NCI-H345 (cell line): ENCODE measurements around the gene CD274.
"Not testable (repeated sequence)": the region's sequence is repeated elsewhere in the genome, so short reads cannot be mapped to it uniquely, and the experiment has no call there.

Source experiments
- DNase-seq: peaks from one replicate; lab custom pipeline; 2025; lab: John Stamatoyannopoulos, UW

The CD274 gene

DNA sequence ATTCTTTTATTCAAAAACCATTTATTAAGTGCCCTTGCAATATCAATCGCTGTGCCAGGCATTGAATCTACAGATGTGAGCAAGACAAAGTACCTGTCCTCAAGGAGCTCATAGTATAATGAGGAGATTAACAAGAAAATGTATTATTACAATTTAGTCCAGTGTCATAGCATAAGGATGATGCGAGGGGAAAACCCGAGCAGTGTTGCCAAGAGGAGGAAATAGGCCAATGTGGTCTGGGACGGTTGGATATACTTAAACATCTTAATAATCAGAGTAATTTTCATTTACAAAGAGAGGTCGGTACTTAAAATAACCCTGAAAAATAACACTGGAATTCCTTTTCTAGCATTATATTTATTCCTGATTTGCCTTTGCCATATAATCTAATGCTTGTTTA is 18.5 kb downstream of the CD274 start:
- no peak for DNase-seq

DNA sequence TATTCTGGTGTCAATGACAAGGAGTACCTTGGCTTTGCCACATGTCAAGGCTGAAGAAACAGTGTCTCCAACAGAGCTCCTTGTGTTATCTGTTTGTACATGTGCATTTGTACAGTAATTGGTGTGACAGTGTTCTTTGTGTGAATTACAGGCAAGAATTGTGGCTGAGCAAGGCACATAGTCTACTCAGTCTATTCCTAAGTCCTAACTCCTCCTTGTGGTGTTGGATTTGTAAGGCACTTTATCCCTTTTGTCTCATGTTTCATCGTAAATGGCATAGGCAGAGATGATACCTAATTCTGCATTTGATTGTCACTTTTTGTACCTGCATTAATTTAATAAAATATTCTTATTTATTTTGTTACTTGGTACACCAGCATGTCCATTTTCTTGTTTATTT is 19.8 kb downstream of the CD274 start:
- no peak for DNase-seq

DNA sequence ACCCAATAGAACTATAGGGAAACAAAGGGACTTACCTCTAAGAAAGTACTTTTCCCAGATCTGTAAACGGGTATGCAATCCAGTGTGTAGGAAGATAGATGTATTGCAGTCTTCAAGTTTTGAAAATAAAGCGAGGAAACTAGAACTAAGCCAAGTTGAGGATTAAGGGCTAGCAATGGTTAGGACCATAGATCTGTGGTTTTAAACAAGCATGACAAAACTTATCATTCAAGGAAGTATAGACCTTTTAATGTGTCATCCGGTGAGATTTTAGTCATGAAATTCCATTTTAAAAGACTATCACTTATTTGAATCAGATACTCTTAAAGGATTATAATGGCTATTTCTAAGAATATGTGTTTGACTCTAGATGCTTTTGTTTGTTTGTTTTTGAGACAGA is 20.5 kb downstream of the CD274 start:
- DNase-seq, result no peak

DNA sequence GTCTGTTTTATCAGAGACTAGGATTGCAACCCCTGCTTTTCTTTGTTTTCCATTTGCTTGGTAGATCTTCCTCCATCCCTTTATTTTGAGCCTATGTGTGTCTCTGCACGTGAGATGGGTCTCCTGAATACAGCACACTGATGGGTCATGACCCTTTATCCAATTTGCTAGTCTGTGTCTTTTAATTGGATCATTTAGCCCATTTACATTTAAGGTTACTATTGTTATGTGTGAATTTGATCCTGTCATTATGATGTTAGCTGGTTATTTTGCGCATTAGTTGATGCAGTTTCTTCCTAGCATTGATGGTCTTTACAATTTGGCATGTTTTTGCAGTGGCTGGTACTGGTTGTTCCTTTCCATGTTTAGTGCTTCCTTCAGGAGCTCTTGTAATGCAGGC is 25.3 kb downstream of the CD274 start:
- not testable (repeated sequence) for DNase-seq

DNA sequence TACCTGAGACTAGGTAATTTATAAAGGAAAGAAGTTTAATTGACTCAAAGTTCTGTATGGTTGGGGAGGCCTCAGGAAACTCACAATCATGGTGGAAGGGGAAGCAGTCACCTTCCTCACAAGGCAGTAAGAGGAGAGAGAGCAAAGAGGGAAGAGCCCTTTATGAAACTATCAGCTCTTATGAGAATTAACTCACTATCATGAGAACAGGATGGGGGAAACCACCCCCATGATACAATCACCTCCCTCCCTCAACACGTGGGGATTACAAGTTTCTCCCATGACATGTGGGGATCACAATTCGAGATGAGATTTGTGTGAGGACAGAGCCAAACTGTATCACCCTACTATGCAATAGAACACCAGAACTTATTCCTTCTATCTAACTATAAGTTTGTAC is 27.9 kb downstream of the CD274 start:
- DNase-seq, result no peak

DNA sequence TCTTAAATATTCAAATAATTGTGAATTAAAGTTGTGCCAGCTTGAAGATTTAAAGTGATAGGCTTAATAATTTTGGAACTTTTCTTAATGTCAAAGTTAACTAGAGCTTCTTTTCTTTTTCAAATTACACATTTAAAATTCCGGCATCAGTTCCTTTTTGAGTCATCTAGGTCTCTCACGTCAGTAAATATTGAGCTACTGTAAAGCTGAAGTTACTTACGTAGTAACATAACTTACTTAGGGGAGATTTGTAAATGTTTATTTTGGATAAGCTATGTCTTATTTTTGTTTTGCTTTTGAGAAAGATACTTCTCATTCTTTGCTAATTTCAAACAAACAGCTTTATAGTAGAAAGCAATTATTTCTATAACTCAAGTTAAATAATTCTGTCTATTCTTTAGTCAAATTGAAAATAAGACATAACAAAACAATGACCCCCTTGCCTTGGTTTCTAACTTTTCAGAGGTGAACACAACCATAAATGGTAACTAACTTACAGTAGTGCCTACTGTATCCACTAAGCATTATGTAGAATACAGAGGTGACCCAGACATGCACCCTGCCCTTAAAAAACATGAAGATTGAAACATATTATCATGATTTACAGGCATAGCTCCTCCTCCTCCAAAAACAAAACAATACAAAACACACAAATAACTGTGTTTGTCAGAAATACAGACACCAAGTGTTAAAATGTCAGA is 29.8 kb downstream of the CD274 start:
- DNase-seq, result no peak

DNA sequence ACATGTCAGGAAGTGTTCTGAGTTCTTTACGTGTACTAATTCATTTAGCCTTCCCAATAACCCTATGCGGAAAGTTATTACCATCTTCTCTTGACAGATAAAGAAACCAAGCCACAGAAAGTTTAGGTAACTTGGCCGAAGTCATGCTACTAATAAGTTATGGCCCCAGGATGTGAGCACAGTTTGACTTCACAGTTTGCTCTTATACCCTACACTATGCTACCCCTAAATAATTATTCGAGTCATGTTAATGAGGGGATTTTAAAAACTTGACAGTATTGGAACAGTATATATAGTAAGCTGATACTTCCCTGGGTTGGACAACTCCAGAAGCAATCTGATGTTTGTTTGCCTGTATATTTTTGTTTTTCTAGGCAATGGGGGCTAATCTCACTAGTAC is 30.6 kb downstream of the CD274 start:
- DNase-seq, result no peak

DNA sequence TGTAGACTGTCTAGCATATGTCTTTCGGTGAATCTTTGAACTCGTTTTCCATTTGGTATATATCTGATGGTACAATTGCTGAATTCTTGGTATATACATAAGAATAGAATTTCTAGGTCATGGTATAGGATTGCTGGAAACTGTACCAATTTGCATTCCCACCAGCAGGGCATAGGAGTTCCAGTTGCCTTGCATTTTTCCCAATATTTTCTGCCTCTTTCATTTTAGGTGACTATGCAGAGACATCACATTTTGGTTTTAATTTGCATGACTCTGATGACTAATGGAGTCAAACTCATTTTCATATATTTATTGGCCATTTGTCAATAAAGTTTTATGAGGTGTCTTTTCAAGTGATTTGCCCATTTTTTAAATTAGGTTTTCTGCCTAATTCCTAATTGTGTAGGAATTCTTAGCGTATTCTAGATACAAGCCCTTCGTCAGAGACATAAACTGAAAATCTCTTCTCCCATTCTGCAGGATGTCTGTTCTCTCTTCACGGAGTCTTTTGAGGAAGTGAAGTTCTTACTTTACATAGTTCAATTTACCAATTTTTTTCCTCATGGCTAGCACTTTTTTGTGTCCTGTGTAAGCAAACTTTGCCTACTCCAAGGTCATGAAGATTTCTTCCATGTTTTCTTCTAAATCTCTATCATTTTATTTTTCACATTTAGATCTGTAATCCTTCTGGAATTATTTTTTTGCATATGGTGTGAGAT is 31.1 kb downstream of the CD274 start:
- DNase-seq, result no peak

DNA sequence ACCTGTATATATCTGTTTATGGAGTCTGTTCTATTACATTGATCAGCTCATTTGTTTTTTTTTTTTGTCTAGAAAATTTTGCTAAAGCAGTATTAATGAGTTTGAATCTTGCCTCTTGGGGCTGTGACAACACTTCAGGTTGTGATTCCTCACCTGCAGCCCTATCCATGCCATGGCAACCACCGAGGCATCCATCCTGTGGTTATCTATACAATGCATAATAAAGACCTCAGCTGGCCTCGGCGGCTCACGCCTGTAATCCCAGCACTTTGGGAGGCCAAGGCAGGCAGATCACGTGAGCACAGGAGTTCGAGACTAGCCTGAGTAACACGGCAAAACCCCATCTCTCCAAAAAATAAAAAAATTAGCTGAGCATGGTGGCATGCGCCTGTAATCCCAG is 31.9 kb downstream of the CD274 start:
- no peak for DNase-seq

DNA sequence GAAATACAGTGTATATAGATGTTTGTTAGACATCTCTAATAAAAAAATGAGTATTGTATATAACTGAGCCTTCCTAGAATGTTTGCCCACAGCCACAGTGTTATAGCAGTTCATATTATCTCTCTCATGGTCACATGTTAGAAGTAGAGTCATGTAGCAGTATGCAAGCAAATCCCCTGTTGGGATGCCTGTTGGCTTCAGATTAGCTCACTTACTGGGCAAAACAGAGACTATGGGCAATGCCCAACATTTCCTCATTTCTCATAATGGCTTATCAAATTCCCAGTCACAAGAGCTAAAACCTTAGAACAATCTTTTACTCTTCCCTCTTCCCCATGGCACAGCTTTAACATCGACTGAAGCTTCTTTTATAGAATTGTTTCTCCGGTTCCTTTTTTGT is 33.0 kb downstream of the CD274 start:
- no peak for DNase-seq

DNA sequence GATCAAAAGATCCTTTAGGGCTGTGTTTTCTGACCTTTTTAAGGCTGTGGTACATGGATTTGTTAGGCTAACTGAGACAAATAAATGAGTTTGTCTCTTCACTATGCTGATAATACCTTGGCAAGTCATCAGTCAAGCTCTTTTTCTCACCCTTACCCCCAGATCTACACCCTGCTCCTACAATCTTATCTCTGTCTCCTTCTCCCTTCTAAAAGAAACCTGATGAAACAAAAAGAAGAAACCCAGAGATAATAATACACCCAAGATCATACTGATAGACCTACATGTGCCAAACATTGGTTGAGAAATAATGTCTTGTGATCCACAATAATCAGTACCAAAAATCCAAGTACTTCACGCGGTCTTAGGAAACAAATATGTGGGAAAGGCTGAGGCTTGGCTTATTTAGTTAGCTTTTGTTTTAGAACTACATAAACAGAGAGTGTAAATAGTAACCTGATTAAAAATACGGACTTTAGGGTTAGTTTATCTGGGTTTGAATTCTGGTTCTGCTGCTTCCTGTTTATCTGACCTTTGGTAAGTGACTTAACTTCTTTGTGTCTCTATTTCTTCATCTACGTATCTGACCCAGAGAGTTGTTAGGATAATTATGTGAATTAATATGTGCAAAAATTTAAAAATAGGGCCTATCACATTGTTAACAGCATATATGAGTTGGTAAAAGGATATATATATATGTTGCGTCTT is 35.2 kb downstream of the CD274 start:
- DNase-seq, result no peak

DNA sequence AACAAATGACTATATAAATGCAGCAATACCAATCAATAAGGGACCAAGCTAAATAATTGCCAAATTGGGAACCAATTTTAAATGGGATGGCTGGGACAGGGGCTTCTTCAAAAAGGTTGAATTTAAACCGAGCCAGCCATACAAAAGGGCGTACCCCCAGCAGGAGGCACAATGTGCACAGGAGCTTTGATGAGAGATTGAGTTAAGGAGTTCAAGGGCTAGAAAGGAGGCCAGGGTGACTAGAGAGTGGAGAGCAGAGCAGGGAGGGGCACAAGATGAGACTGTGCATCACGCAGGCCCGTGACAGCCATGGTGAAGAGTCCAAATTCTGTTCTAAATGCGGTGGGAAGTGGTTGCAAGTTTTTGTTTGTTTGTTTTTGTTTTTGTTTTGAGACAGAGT is 36.6 kb downstream of the CD274 start:
- no peak for DNase-seq

DNA sequence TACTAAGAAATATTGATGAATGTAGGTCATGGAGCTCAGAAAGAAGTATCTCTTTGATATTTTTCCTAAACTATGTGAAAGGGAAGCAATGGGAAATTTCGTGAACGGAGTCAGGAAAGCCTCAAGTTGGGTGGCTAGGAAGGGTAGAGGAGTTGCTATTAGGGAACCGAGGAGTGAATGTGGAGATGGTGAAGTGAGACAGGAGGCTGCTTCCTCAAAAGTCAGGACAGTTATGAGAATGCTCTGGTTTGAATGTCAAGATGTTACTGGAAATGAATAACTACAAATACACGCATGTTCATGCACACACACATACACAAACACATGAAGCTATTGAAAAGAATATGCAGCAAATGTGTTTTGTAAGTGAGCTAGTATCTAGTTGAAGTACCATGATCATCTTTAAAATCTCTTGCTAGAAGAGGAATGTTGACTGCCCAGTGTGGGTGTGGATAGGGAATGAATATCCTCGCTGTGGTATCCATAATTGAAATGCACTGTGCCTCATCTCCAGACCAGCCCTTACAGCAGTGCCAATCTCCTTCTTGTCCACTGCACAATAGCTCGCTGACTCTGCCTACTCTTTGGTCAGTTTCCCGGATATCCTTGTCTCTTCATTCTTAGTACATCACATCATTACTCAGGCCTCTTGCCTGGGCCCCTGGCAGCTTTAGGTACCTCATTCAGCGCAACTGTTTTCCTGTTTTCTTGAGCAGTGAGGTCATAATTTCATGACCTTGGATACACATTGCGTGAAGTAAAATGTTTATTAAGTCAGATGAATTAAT is 38.1 kb downstream of the CD274 start:
- no peak for DNase-seq

DNA sequence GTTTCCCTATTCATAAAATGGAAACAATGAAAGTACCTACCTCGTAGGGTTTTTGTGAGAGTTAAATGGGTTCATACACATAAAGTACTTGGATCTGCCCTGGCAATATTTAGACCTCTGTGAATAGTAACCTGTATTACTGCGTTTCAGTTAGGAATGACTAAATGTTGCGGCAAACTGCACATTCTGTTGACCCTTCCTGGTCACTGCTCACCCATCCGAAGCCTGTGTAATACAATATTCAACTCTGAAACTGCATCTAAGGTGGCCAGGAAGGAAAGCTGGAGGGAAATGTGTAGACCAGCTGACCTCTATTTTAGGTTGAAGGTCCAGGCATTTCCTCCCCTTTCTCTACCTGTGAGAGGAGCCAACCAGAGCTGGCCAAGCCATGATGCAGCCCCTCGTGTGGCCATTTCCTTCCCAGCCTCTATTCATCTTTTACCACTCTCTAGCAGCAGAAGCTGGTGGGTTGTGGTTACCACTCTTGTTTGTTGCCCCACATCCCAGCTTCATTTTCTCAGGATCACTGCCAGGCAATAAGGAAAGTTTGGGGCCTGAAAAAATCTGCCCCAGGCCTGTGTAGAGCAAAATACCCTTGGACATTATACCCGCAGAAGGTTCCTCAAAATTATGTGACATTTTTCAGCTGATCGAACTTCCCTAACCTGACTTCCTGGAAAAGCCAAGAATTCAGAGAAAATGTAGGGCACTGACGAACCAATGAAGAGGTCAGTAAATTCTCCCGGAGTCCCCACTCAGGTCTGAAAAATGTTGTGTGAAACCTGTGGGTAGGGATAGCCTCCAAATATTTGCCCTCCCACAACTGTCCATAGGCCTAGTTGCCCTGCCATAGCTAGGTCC is 39.5 kb downstream of the CD274 start:
- DNase-seq, result no peak

DNA sequence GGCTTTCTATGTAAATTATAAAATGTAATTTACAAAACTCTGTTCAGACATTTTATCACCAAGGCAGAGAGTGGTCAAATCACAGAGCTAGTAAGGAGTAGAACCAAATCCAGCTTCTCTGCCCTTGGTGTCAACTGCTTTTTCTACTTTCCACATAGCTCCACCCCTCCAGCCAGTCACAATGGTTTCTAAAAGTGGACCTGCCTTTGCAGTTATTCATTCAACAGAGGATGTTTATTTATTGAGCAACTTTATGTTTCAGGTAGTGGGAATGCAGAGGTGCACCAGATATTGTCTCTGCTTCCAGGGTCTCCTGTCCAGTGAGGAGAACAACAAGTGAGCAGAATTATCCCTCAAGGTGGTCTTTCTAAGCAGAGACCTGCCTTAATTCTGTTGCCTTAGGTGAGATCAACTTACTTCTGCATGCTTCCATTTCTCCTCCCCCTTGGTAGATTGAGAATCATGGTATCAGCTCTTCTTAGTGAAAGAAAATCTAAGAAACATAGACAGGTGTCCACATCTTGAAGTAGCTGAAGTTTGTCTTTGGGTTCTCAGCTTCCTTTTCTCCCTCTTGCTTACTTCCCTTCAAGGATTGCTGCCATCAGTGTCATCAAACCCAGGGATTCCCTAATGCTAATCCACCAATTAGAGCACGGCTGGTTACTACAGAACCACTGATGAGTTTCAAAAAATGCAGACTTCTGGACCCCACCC is 42.8 kb downstream of the CD274 start:
- no peak for DNase-seq

DNA sequence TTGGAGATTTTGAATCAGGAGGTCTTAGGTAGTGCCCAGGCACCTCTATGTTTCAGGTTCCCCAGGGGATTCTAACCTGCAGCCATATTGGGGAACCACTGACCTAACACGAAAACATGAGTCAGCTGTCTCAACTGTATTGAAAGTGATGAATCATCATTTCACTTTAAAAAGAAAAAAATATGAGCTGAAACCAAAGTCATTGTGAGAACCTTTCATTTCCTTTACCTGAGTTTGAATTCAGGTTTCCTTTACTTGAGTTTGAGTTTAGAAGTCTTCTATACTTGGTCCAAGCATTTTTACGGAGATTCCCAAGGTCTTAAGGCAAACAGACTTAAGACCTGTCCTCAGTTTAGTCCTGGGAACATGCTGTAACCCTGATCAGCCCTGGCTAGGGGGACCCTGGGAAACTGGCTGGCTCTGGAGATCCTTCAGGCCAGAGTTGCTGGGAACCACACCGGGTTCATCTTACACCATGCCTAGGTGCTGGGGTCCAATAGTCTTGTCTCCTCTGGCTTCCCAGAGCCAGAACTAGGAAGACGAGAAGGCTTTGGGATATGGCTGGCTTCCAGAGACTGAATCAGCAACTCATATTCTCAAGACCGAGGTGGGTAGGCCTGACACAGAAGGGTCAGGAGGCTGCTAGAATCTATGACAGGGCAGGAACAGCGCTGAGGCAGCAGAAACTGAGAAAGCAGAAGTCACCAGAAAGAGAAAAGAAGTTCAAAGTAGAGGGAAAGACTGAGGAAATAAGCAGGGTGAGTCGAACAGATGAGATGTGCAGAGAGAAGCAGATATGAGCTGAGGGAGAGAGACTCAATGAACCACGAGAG is 43.6 kb downstream of the CD274 start:
- no peak for DNase-seq

DNA sequence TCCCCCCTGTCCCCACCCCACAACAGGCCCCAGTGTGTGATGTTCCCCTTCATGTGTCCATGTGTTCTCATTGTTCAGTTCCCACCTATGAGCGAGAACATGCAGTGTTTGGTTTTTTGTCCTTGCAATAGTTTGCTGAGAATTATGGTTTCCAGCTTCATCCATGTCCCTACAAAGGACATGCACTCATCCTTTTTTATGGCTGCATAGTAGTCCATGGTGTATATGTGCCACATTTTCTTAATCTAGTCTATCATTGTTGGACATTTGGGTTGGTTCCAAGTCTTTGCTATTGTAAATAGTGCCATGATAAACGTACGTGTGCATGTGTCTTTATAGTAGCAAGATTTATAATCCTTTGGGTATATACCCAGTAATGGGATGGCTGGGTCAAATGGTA is 44.4 kb downstream of the CD274 start:
- DNase-seq, result not testable (repeated sequence)

DNA sequence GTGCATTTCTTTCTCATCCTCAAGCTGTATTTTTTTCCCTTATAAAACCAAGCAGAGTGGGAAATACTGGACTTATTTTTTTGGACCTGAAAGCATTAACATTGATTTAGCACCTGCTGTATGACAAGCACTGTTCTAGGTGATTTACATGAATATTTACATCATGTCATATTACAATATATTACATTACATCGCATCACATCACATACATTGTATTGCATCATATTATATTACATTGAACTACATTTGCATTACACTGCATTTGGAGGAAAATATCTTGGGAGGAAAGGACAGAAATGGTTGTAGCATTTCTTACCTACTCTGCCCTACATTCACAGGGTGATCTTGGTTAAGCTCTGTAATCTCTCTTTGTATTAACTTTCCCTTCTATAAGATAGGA is 48.8 kb downstream of the CD274 start:
- DNase-seq, result no peak

DNA sequence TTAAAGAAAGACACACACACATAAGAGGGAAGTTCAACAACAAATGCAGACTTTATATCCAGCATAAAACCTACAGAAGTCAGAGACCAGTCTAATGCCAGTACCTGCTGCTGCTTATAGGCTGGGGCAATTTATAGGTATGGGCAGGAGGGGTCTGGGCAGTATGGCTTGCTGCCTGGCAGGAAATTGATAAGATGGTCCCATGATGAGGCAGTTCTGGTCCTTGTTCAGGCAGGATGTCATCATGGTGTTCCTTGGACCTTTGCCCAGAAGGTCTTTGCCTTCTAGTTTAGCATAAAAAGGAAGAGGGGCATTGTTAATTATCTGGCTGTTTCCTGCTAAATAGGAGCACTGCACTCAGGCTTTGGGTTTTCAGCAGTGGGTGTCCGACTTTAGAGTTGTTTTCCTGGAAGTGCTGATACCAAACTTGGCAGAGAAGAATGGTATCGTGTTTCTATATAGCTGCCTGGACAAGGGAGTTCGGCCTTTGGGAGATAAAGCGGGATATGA is 49.6 kb downstream of the CD274 start:
- peak; percentile 12 for DNase-seq
